Heart right ventricle (tissue), 16 donors: Measurements from ENCODE around the gene IP6K3. TPM values are rescaled to one million over a fixed set of nuclear protein-coding genes. Genes with fewer than 3 reads are reported as not detected.

Experiments
- ATAC-seq, 8 donors: fragments of 200-7000 bp; cut with Tn5 transposase; one replicate each; pipeline ENCODE4 v1.9.1; 2020; ENCODE audit warnings: mild to moderate bottlenecking in 8 of 8, moderate library complexity in 8 of 8, moderate number of reproducible peaks in 1 of 8
- DNase-seq, 2 donors: peaks; one replicate each; pipeline ENCODE4 v3.0.0-alpha.2; 2020
- H3K27ac ChIP-seq, 10 donors: fragments of 200-600 bp; sonication (generic) in 2 of 10; one replicate each; pipeline versions ENCODE4 v1.5.0 to v1.8.0; 2020 to 2022; ENCODE audit warnings: mild to moderate bottlenecking in 3 of 10
- H3K27me3 ChIP-seq, 7 donors: fragments of 200-600 bp; one replicate each; pipeline ENCODE4 v1.8.0; 2021 to 2022; ENCODE audit warnings: mild to moderate bottlenecking in 2 of 7
- H3K36me3 ChIP-seq, 9 donors: fragments of 200-600 bp; sonication (generic) in 1 of 9; one replicate each; pipeline versions ENCODE4 v1.5.0 to v1.8.0; 2020 to 2022; ENCODE audit warnings: mild to moderate bottlenecking in 2 of 9
- H3K4me1 ChIP-seq, 9 donors: fragments of 200-600 bp; sonication (generic) in 1 of 9; one replicate each; pipeline versions ENCODE4 v1.5.0 to v1.8.0; 2020 to 2022; ENCODE audit warnings: mild to moderate bottlenecking in 4 of 9
- H3K4me3 ChIP-seq, 10 donors: fragments of 200-600 bp; sonication (generic) in 2 of 10; one replicate each; pipeline versions ENCODE4 v1.5.0 to v1.8.0; 2020 to 2022; ENCODE audit warnings: mild to moderate bottlenecking in 7 of 10, moderate library complexity in 2 of 10
- H3K9me3 ChIP-seq, 11 donors: fragments of 200-600 bp in 10 of 11; sonication (generic) in 2 of 11; one replicate each; pipeline versions ENCODE4 v1.5.0 to v1.8.0; 2013 to 2022; ENCODE audit warnings: mild to moderate bottlenecking in 2 of 11, control low read depth in 1 of 11, moderate library complexity in 1 of 11
- CTCF ChIP-seq, 9 donors: fragments of 200-600 bp; sonication (generic) in 2 of 9; IDR thresholded peaks; one replicate each; pipeline versions ENCODE4 v1.5.0 to v1.8.0; 2021 to 2022; ENCODE audit warnings: antibody characterized with exemption in 9 of 9, mild to moderate bottlenecking in 5 of 9, moderate library complexity in 1 of 9
- WGBS, 2 donors: extraction: QIAGEN DNeasy Blood & Tissue Kit; methylation state at CpG; one replicate each; pipeline ENCODE4 v1.1.7; 2013; ENCODE audit warnings: inconsistent platforms in 1 of 2; 5-methylcytosine and 5-hydroxymethylcytosine counted together
- intact Hi-C, 10 donors: fragments of 100-400 bp; cut with DNase I; formaldehyde crosslinking; loops; one replicate each; pipeline versions ENCODE4 v1.11.1 to v1.14.2; 2022
- polyA plus RNA-seq, 2 donors: library from polyadenylated mRNA; stranded (reverse); fragments of 200-250 nt; gene quantifications; one replicate each; pipeline ENCODE4 v1.2.3, GENCODE V29; 2013
- total RNA-seq, 10 donors: library from RNA; stranded (reverse); fragmentation: NEBNext Ultra II Directional in 3 of 10; extraction: Animal tissue kit (Norgen Biotek cat#: 25700) in 3 of 10; gene quantifications; one replicate each; pipeline versions ENCODE4 v1.2.1 to v1.2.4, GENCODE V29; 2021 to 2023
- donor health status: Arrhythmogenic right ventricular cardiomyopathy.
- donor health status: ischemic (EF 13 %, LVEDD 7.1; RV severe dilation, severe dysfunction).
- donor health status: healthy with polysubstance abuse.
- donor health status: DM: no; HTN: yes; CAD: no.
- donor health status: DM: no; HTN: no; CAD: no.
- donor health status: ischemic (EF 25% LVEDD 6.9; RV normal size, moderate dysfunction).
- donor health status: ischemic (EF 25% LVEDD 5.7; RV mildly dilated, moderate dysfunction).
- donor health status: healthy.
- donor health status: DM: yes; HTN: yes; CAD: no.
- donor health status: Ischemic cardiomyopathy.
- donor health status: ischemic (EF 35%, LVEDD 5.7; RV mildly dilated, moderate dysfunction).
- donor health status: nonischemic (EF 11% LVEDD 7.7; RV severe dilation, severe dysfunction).
- donor health status: DM: yes; HTN: yes; CAD: no.
- donor health status: PGD.
- donor health status: ischemic (EF 29% LVEDD 5.4; RV normal size, mild dysfunction).
- donor health status: nonischemic (EF 23%, LVEDD 6.1; RV moderate dilation, normal function).

The IP6K3 gene
- total and polyA plus RNA-seq, 12 donors, result 15.9 to 55.7 (median 27.5) TPM

- Histone ChIP-seq H3K27ac (peak overlapping the region in 9 of 10 donors; percentile 69 to 94 (median 78)), H3K4me1 (peaks cover 9 to 78% (median 60%) of the 10 kb centered on the region in 9 donors), H3K27me3 (no peaks in the 10 kb centered on the region), H3K9me3 (no peaks in the 10 kb centered on the region), H3K4me3 (no peak overlapping the region), H3K36me3 (peaks cover 0 to 27% (median 0%) of the 10 kb centered on the region in 9 donors)
- 93 to 95% methylated on average over 6 of the region's 6 CpGs for WGBS, 2 donors
- TF ChIP-seq CTCF (IDR thresholded peaks at IDR 0.05), result no peak
- DNase-seq, result no peak
- no peak for ATAC-seq
- intact Hi-C loops, result no loop called here
Observed at GRCh38 chr6:33729059-33729458, 17.6 kb downstream of the IP6K3 start.

GRCh38 chr6:33728438-33728837, 18.3 kb downstream of the IP6K3 start:
- ATAC-seq, result peak; percentile 52 to 80 (median 71)
- Histone ChIP-seq H3K4me1 (peaks cover 9 to 78% (median 58%) of the 10 kb centered on the region in 9 donors), H3K9me3 (no peaks in the 10 kb centered on the region), H3K4me3 (no peak overlapping the region), H3K36me3 (peaks cover 0 to 22% (median 0%) of the 10 kb centered on the region in 9 donors), H3K27ac (peak overlapping the region in 9 of 10 donors; percentile 69 to 94 (median 78)), H3K27me3 (no peaks in the 10 kb centered on the region)
- intact Hi-C loops, result no loop called here
- peak; percentile 50 to 60 for DNase-seq
- no peak for TF ChIP-seq CTCF (IDR thresholded peaks at IDR 0.05)
- 51 to 66% methylated on average over 11 of the region's 11 CpGs for WGBS, 2 donors

- peaks cover 0 to 2% (median 0%) of the 10 kb centered on the region in 7 donors for H3K27me3 ChIP-seq
- H3K36me3 ChIP-seq, result peaks cover 0 to 17% (median 0%) of the 10 kb centered on the region in 9 donors
- no peaks in the 10 kb centered on the region for H3K9me3 ChIP-seq
- peak; percentile 65 to 76 for DNase-seq
- H3K27ac ChIP-seq, result peak overlapping the region in 9 of 10 donors; percentile 69 to 94 (median 78)
- WGBS, 2 donors, result 50 to 64% methylated on average over 11 of the region's 11 CpGs
- H3K4me1 ChIP-seq, result peaks cover 9 to 74% (median 55%) of the 10 kb centered on the region in 9 donors
- no peak for TF ChIP-seq CTCF (IDR thresholded peaks at IDR 0.05)
- peak; percentile 48 to 88 (median 72) for ATAC-seq
- H3K4me3 ChIP-seq, result no peak overlapping the region
- intact Hi-C loops, result no loop called here
Observed at GRCh38 chr6:33727932-33728331, 18.8 kb downstream of the IP6K3 start.

DNA sequence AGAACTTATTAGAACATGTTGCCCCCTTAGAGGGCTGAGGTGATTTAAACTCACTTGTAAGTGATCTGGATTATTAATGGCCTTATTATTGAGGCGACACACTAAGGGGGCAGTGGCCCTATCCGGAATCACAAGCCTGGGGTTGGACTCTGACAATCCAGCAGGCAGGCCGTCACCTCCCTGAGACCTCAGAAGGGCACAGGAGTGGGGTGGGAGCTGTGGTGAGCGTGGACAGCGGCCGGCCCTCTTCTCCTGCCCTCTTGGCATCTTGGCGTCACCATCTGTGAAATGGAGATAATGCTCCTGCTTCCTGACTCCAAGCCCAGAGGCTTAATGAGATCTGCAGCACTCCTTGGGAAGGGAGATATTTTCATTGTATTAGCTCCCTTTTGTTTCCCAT, 19.6 kb downstream of the IP6K3 start:
- no peak for TF ChIP-seq CTCF (IDR thresholded peaks at IDR 0.05)
- peak in 1 of 8 donors; percentile 9 for ATAC-seq

More for the DNA sequence above, 19.6 kb downstream of the IP6K3 start:
- Histone ChIP-seq H3K27me3 (peaks cover 0 to 6% (median 0%) of the 10 kb centered on the region in 7 donors), H3K4me3 (no peak overlapping the region), H3K4me1 (peaks cover 9 to 73% (median 49%) of the 10 kb centered on the region in 9 donors), H3K27ac (peak overlapping the region in 9 of 10 donors; percentile 69 to 94 (median 78)), H3K9me3 (no peaks in the 10 kb centered on the region), H3K36me3 (peaks cover 0 to 14% (median 0%) of the 10 kb centered on the region in 9 donors)
- intact Hi-C loops, result no loop called here
- DNase-seq, result no peak
- WGBS, 2 donors, result 28 to 46% methylated on average over 7 of the region's 7 CpGs
